RWPE2 (cell line): Measurements from ENCODE around the gene RIPOR1.

Experiments
- ATAC-seq: fragments of 200-7000 bp; cut with Tn5 transposase; 3 replicates; pipeline ENCODE4 v1.9.1; 2021; ENCODE audit warnings: low read depth
- DNase-seq: peaks from one replicate; pipeline ENCODE4 v3.0.0-alpha.2; 2020; ENCODE audit warnings: low spot score
- H3K27ac ChIP-seq: fragments of 450-650 bp; 2 replicates; pipeline ENCODE4 v1.5.1; 2017; ENCODE audit warnings: mild to moderate bottlenecking; ENCODE audit not compliant: poor library complexity, severe bottlenecking
- H3K27me3 ChIP-seq: fragments of 250-450 bp; sonication (Bioruptor Pico); 2 replicates; pipeline ENCODE4 v1.5.1; 2021; ENCODE audit warnings: mild to moderate bottlenecking, moderate library complexity; ENCODE audit not compliant: insufficient read depth, poor library complexity, severe bottlenecking
- H3K36me3 ChIP-seq: fragments of 250-450 bp; sonication (Bioruptor Pico); 2 replicates; pipeline ENCODE4 v1.5.1; 2020; ENCODE audit warnings: low read depth, mild to moderate bottlenecking, moderate library complexity
- H3K4me1 ChIP-seq: fragments of 250-450 bp; sonication (Bioruptor Pico); 2 replicates; pipeline ENCODE4 v1.5.1; 2021; ENCODE audit warnings: mild to moderate bottlenecking, moderate library complexity; ENCODE audit not compliant: insufficient read depth, poor library complexity, severe bottlenecking
- H3K4me3 ChIP-seq: fragments of 250-450 bp; sonication (Bioruptor Pico); 2 replicates; pipeline ENCODE4 v1.5.1; 2021; ENCODE audit warnings: mild to moderate bottlenecking, moderate library complexity; ENCODE audit not compliant: severe bottlenecking
- H3K9me3 ChIP-seq: fragments of 250-450 bp; sonication (Bioruptor Pico); 2 replicates; pipeline ENCODE4 v1.5.1; 2021; ENCODE audit warnings: mild to moderate bottlenecking, moderate library complexity; ENCODE audit not compliant: severe bottlenecking
- TF ChIP-seq, protein P1 (sequence below): fragments of 450-650 bp; IDR thresholded peaks from one replicate; pipeline ENCODE4 v1.5.1; 2017; ENCODE audit warnings: mild to moderate bottlenecking, moderate library complexity; ENCODE audit not compliant: poor library complexity, severe bottlenecking

The RIPOR1 gene

GRCh38 chr16:67561824-67562525, 33.3 kb downstream of the RIPOR1 start:
- peak overlapping the region; percentile 93 for H3K27ac ChIP-seq
- H3K4me3 ChIP-seq, result peak overlapping the region; percentile 98
- TF ChIP-seq, protein P1, sequence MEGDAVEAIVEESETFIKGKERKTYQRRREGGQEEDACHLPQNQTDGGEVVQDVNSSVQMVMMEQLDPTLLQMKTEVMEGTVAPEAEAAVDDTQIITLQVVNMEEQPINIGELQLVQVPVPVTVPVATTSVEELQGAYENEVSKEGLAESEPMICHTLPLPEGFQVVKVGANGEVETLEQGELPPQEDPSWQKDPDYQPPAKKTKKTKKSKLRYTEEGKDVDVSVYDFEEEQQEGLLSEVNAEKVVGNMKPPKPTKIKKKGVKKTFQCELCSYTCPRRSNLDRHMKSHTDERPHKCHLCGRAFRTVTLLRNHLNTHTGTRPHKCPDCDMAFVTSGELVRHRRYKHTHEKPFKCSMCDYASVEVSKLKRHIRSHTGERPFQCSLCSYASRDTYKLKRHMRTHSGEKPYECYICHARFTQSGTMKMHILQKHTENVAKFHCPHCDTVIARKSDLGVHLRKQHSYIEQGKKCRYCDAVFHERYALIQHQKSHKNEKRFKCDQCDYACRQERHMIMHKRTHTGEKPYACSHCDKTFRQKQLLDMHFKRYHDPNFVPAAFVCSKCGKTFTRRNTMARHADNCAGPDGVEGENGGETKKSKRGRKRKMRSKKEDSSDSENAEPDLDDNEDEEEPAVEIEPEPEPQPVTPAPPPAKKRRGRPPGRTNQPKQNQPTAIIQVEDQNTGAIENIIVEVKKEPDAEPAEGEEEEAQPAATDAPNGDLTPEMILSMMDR, result no peak
- DNase-seq, result peak; percentile 98
- peaks cover 5% of the 10 kb centered on the region for H3K4me1 ChIP-seq
- no peaks in the 10 kb centered on the region for H3K36me3 ChIP-seq
- ATAC-seq, result peak; percentile 95
- H3K9me3 ChIP-seq, result no peaks in the 10 kb centered on the region
- H3K27me3 ChIP-seq, result no peaks in the 10 kb centered on the region

- ATAC-seq (peak; percentile 27), DNase-seq (no peak)
- H3K4me1 ChIP-seq, result peaks cover 5% of the 10 kb centered on the region
- H3K27me3 ChIP-seq, result no peaks in the 10 kb centered on the region
- TF ChIP-seq, protein P1, result peak; percentile 91
- no peaks in the 10 kb centered on the region for H3K36me3 ChIP-seq
- H3K9me3 ChIP-seq, result no peaks in the 10 kb centered on the region
- peak within 1 kb of the TSS; percentile 98 for H3K4me3 ChIP-seq
- peak within 1 kb of the TSS; percentile 93 for H3K27ac ChIP-seq
Measured at GRCh38 chr16:67562526-67562917, 33.9 kb downstream of the RIPOR1 start, which contains the start of gene CTCF. TSS of gene CTCF (plus strand) at chr16:67562526. CDS start at chr16:67610833, 48,307 bp downstream.

GRCh38 chr16:67562918-67563707, 34.5 kb downstream of the RIPOR1 start:
- H3K4me1 ChIP-seq, result peaks cover 5% of the 10 kb centered on the region
- TF ChIP-seq, protein P1, result peak; percentile 59

DNA sequence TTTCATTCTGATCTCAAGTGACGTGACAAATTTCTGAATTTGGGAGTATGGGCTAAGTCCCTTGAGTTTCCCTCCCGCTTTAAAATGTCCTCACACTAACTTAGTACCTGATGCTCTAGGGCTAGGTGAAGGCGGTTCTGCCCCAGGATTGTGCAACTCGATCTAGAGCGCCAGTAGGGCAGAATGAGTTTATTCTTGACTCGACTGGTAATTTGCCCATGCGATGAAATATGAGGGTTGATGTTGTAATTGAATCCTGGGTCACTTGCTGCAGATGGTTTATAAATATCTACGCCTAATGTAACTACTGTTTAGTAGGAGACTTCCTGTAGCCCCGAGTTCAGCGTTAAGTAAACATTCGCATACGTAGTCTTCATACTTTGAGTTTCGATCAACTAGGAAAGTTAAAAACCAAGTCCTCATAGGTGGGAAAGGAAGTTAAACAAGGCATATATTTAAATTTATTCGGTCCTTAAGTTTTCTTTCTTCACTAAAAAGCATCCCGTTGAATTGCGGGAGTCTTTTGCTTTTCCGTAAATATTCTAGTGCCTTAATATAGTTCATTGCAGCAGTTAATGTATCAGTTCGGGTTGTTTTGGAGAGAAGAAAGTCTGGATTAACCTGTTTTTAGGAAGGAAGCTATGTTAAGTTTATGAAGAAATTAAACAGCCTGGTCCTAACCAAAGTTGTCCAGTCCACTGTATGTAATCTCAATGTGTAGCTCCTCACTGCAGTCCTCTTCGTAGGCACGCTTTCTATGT, 35.3 kb downstream of the RIPOR1 start:
- no peaks in the 10 kb centered on the region for H3K36me3 ChIP-seq
- no peaks in the 10 kb centered on the region for H3K9me3 ChIP-seq
- ATAC-seq (0 out of 3 replicates have a peak, but pooled peaks have one; percentile 11), DNase-seq (no peak)
- peak overlapping the region; percentile 93 for H3K27ac ChIP-seq
- peak overlapping the region; percentile 98 for H3K4me3 ChIP-seq
- peaks cover 5% of the 10 kb centered on the region for H3K4me1 ChIP-seq
- TF ChIP-seq, protein P1, result no peak
- no peaks in the 10 kb centered on the region for H3K27me3 ChIP-seq

More at GRCh38 chr16:67562918-67563707, 34.5 kb downstream of the RIPOR1 start:
- ATAC-seq, result peak; percentile 7
- Histone ChIP-seq H3K4me3 (peak overlapping the region; percentile 98), H3K9me3 (no peaks in the 10 kb centered on the region), H3K27me3 (no peaks in the 10 kb centered on the region), H3K27ac (peak overlapping the region; percentile 93), H3K36me3 (no peaks in the 10 kb centered on the region)
- DNase-seq, result no peak
